G401.6 (cell line): Measurements from ENCODE around the gene CCDC107.

ENCODE experiments used
- FAIRE-seq: peaks from 2 replicates; lab custom pipeline; 2012; peaks lifted over from hg19 to GRCh38; lab: Jason Lieb, UNC

Gene CCDC107

GRCh38 chr9:35660966-35661415, 2.9 kb downstream of the CCDC107 start:
- FAIRE-seq, result peak; percentile 53

GRCh38 chr9:35661756-35662350, 3.8 kb downstream of the CCDC107 start:
- no peak for FAIRE-seq

GRCh38 chr9:35662437-35662836, 4.3 kb downstream of the CCDC107 start:
- FAIRE-seq, result no peak

GRCh38 chr9:35664531-35665470, 6.7 kb downstream of the CCDC107 start, which contains the start of gene ARHGEF39:
Gene ARHGEF39, minus strand, starts transcription at chr9:35665195. Its CDS starts 26 bp downstream, at chr9:35665169.
- no peak for FAIRE-seq

- FAIRE-seq, result no peak
These were observed 7.4 kb downstream of the CCDC107 start for GRCh38 chr9:35665471-35665818.

- FAIRE-seq, result no peak
These were observed 8.0 kb downstream of the CCDC107 start for GRCh38 chr9:35666045-35666444.

- FAIRE-seq, result no peak
These were observed 8.5 kb downstream of the CCDC107 start for GRCh38 chr9:35666549-35666948.

- FAIRE-seq, result no peak
These were observed 9.8 kb downstream of the CCDC107 start for GRCh38 chr9:35667939-35668338.

- FAIRE-seq, result no peak
These were observed 11.4 kb downstream of the CCDC107 start for GRCh38 chr9:35669331-35670145.

GRCh38 chr9:35673132-35674024, 15.3 kb downstream of the CCDC107 start, which contains the start of gene CA9:
Gene CA9, plus strand, starts transcription at chr9:35673928. Its CDS starts 32 bp downstream, at chr9:35673960.
- no peak for FAIRE-seq

GRCh38 chr9:35674025-35674361, 15.9 kb downstream of the CCDC107 start:
- no peak for FAIRE-seq

GRCh38 chr9:35675204-35675603, 17.1 kb downstream of the CCDC107 start:
- no peak for FAIRE-seq

GRCh38 chr9:35675732-35676392, 17.8 kb downstream of the CCDC107 start:
- FAIRE-seq, result no peak

GRCh38 chr9:35679091-35679490, 21.0 kb downstream of the CCDC107 start:
- no peak for FAIRE-seq

GRCh38 chr9:35679766-35680330, 21.8 kb downstream of the CCDC107 start:
- no peak for FAIRE-seq

GRCh38 chr9:35680331-35681105, 22.4 kb downstream of the CCDC107 start:
- no peak for FAIRE-seq

- no peak for FAIRE-seq
These were observed 23.4 kb downstream of the CCDC107 start for GRCh38 chr9:35681341-35682002.

- FAIRE-seq, result no peak
These were observed 24.0 kb downstream of the CCDC107 start for GRCh38 chr9:35682051-35682450.
